Coronary artery (tissue), 2 donors: Measurements from ENCODE around the gene HOXB9.

Experiments used
- DNase-seq: peaks from one replicate; pipeline ENCODE4 v3.0.0-alpha.2; 2017; ENCODE audit warnings: low spot score
- H3K27ac ChIP-seq, 2 donors: fragments of 200-600 bp; sonication (generic); one replicate each; pipeline ENCODE4 v1.5.1; 2016 to 2019
- H3K4me3 ChIP-seq: fragments of 200-600 bp; sonication (generic); 2 replicates; pipeline ENCODE4 v1.5.1; 2016; ENCODE audit warnings: mild to moderate bottlenecking, moderate library complexity
- TF ChIP-seq, protein P1 (sequence below): fragments of 200-600 bp; sonication (generic); IDR thresholded peaks from one replicate; pipeline ENCODE4 v1.5.1; 2019; ENCODE audit warnings: antibody characterized with exemption

HOXB9 gene

DNA sequence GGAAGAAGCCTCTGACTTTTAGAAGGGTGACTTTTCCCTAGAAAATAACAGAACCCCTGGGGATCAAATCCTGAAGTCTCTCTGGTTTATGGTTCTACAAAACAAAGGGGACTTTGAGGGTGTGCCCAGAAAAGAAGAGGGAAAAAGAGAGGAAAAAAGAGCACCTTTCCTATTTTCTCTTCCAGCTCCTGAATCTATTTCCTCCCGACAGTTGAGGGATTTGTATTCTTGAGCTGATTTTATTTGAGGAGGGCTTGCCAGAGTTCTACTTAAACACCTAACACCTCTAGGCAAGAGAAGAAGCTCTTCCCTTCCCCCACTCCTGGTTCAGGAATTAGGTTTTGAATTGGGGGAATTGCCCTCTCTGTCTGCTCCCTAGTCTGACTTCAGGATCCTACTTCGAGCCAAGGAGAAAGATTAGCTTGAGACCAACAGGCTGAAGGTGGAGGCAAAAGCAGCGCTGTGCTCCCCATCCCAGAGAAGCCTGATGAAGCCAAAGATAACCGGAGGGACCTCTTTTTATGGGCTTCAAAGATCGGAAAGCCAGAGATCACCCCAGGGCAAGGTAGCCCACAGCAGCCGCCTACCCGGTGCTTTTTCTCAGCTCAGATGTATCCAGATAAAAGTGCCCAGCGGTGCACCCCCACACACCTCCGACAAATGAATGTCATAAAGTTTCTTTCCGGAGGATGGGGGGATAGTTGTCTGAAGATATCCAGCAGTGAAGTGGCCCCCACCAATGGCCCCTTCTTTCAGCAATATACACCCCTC, 36.9 kb downstream of the HOXB9 start:
- Histone ChIP-seq H3K27ac (no peak overlapping the region), H3K4me3 (no peak overlapping the region)
- TF ChIP-seq, protein P1, sequence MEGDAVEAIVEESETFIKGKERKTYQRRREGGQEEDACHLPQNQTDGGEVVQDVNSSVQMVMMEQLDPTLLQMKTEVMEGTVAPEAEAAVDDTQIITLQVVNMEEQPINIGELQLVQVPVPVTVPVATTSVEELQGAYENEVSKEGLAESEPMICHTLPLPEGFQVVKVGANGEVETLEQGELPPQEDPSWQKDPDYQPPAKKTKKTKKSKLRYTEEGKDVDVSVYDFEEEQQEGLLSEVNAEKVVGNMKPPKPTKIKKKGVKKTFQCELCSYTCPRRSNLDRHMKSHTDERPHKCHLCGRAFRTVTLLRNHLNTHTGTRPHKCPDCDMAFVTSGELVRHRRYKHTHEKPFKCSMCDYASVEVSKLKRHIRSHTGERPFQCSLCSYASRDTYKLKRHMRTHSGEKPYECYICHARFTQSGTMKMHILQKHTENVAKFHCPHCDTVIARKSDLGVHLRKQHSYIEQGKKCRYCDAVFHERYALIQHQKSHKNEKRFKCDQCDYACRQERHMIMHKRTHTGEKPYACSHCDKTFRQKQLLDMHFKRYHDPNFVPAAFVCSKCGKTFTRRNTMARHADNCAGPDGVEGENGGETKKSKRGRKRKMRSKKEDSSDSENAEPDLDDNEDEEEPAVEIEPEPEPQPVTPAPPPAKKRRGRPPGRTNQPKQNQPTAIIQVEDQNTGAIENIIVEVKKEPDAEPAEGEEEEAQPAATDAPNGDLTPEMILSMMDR, result no peak
- DNase-seq, result no peak

DNA sequence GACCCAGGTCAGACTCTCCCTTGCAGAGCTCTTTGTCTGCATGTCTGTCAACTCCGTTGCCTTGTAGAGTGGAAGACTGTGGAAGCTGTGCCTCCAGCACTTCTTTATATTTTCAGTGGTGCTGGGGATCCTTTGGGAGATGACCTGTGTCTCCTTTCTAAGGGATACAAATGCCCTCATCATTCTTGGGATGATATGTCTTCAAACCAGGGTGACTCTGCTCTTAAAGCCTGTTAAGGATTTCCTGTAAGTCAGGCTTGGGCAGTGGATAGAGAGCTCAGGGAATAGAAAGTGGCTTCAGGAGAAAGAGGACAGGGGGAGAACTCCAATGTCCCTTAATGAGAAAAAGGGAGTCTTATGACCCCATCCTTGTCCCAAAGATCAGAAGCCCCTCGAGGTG, 37.6 kb downstream of the HOXB9 start:
- TF ChIP-seq, protein P1, result no peak
- Histone ChIP-seq H3K27ac (no peak overlapping the region), H3K4me3 (no peak overlapping the region)
- DNase-seq, result no peak

DNA sequence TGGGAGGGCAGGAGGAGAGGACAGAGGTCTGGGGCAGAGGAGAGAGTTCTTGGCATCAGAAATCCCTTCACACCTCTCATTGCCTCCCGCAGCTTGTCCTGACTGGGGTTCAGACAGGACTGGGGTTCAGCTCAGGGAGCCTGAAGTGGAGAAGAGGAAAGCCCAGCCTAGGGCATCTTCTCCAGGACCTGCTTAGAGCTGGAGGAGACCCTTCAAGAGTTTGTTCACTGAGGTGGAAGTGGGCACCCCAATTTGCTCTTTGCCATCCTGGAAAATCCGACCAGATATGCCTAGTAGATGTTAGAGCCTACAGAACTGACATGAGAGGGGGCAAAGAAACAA, 38.1 kb downstream of the HOXB9 start:
- H3K27ac ChIP-seq, result peak overlapping the region in 1 of 2 donors; percentile 31
- no peak overlapping the region for H3K4me3 ChIP-seq
- DNase-seq, result no peak
- TF ChIP-seq, protein P1, result no peak

DNA sequence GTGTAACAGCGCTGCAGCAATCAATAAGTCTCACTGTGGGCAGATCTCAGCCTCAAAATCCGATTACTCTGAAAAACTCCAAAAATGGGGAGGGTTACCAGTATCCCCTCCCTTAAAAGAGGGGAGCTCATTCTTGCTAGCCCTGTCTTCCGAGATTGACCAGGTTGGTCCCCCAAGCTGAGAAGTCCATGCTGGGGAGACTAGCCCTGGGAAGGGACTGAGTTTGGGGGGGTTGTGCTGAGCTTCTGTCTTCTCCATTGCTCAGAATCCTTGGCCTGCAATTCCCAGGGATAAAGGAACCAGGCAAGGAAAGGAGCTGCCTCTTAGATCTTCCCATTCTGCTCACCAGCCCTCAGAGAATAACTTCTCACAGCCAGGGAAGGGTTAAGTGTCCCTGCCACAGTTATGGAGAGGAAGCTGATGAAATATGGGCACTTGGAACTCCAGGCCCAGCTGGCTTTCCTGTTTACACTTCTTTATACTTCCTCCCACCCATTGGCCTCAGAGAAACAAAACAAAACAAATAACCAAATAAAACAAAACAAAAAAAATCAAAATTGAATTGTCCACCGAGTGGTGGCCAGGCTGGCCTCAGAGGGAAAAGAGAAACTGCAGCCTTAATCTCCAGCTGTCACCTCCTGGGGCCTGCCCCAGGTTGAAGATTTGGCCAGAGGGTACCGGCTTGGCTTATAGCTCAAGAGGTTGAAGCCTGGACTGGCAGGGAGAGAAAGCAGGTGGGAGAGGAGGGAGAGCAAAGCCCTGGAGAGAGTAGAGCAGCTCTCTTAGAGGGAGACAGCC, 38.7 kb downstream of the HOXB9 start:
- TF ChIP-seq, protein P1, result no peak
- no peak overlapping the region for H3K4me3 ChIP-seq
- DNase-seq, result no peak

DNA sequence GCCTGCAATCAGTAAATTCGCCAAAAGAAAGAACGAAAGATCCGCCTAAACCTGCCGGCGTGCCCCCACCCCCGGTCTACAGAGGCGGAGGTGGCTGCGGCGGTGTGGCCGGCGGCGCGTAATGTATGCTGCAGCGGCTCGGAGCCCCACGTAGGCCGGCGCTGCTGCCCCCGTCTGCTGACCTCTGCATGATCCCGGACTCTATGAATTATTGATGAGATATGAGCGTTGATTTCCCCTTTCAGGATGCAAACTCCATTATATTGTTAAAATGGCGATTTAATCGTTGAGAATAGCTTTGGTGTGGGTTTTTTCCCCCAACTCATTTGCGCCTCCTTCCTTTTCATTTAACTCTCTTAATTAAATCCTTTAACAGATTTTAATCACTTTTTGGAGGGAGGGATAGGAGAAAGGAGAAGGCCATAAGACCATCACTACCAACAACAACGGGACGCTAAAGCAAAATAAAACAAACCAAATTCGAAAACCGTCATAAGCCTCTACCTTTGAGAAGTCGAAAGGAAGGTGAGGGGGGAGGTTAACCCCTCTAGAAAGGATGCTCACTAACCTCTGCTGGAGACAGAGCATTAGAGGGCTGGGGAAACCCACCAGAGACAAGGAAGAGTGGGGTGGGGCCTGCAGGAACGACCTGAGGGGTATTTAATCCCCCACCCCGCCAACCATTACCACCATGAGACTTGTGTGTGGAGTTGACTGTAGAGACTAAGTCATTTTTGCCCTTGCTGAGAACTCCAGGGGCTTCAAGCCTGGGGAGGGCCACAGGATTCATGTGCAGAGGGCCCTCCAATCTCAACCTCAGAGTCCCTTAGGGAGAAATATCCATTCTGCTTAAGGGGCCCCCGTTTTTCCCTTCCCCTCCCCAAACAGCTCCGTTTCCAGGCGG, 39.6 kb downstream of the HOXB9 start:
- H3K27ac ChIP-seq, result peak overlapping the region in 1 of 2 donors; percentile 57

More for the DNA sequence above, 38.7 kb downstream of the HOXB9 start:
- peak overlapping the region in 1 of 2 donors; percentile 43 for H3K27ac ChIP-seq

DNA sequence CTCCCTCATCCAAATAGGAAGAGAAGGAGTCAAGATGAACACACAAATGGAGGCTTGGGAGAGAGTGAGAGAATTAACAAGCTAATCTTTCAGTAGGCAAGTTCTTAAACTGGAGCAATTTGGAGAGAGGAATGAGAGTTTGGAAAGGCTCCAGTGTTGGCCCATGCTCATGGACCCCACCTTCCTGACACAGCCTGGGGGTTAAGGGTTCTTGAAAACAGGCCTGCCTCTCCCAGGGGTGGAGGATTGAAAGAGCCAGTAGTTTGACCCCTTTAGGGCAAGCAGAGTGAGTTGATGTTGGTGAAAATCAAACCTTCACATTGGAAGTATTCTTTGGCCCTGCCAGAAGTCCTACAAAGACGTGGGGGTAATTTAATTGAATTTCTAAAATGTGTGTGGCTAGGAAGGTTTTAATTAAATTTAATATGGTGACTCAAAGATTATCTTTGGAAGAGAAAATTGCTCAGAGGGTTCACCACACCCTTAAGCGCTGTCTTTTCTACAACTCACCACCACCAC, 41.9 kb downstream of the HOXB9 start:
- no peak for DNase-seq
- H3K27ac ChIP-seq, result no peak overlapping the region
- H3K4me3 ChIP-seq, result peak overlapping the region; percentile 74
- TF ChIP-seq, protein P1, result no peak

More for the DNA sequence above, 39.6 kb downstream of the HOXB9 start:
- TF ChIP-seq, protein P1, result no peak
- peak overlapping the region; percentile 74 for H3K4me3 ChIP-seq
- no peak for DNase-seq
